SK-N-SH (cell line): ENCODE measurements around the gene C16orf87.

Source experiments
- GABPA ChIP-seq: IDR thresholded peaks from 2 replicates; pipeline ENCODE4 v1.4.0; 2012; ENCODE audit warnings: low read depth, mild to moderate bottlenecking
- TEAD4 ChIP-seq: IDR thresholded peaks from 2 replicates; pipeline ENCODE4 v1.4.0; 2012; ENCODE audit warnings: mild to moderate bottlenecking, borderline replicate concordance; ENCODE audit not compliant: insufficient read depth
- YY1 ChIP-seq: IDR thresholded peaks from 2 replicates; pipeline ENCODE4 v1.4.0; 2012; ENCODE audit warnings: low read depth, mild to moderate bottlenecking
- TF ChIP-seq, protein P1 (sequence below): fragments of 200-600 bp; sonication (generic); IDR thresholded peaks from 2 replicates; pipeline ENCODE4 v1.6.1; 2017; ENCODE audit warnings: antibody characterized with exemption, mild to moderate bottlenecking, moderate library complexity

GRCh38 chr16:46785076-46785845, 45.7 kb downstream of the C16orf87 start:
- no peak for TF ChIP-seq YY1
- no peak for TF ChIP-seq GABPA
- TF ChIP-seq TEAD4 = no peak
- TF ChIP-seq, protein P1, sequence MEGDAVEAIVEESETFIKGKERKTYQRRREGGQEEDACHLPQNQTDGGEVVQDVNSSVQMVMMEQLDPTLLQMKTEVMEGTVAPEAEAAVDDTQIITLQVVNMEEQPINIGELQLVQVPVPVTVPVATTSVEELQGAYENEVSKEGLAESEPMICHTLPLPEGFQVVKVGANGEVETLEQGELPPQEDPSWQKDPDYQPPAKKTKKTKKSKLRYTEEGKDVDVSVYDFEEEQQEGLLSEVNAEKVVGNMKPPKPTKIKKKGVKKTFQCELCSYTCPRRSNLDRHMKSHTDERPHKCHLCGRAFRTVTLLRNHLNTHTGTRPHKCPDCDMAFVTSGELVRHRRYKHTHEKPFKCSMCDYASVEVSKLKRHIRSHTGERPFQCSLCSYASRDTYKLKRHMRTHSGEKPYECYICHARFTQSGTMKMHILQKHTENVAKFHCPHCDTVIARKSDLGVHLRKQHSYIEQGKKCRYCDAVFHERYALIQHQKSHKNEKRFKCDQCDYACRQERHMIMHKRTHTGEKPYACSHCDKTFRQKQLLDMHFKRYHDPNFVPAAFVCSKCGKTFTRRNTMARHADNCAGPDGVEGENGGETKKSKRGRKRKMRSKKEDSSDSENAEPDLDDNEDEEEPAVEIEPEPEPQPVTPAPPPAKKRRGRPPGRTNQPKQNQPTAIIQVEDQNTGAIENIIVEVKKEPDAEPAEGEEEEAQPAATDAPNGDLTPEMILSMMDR = no peak
